K562 (cell line): ENCODE measurements around the gene DNM1. TPM values are rescaled to one million over a fixed set of nuclear protein-coding genes. Genes with fewer than 3 reads are reported as not detected.

Experiments
- CHD1 ChIP-seq: fragments of 200-600 bp; sonication (generic); IDR thresholded peaks from one replicate; pipeline ENCODE4 v1.6.1; 2012; ENCODE audit warnings: mild to moderate bottlenecking, moderate library complexity, low read length, inconsistent platforms
- CXXC5 ChIP-seq: fragments of 250-450 bp; sonication (Bioruptor Pico); IDR thresholded peaks from 2 replicates; pipeline ENCODE4 v1.8.0; 2022; ENCODE audit warnings: inconsistent platforms, mild to moderate bottlenecking, moderate library complexity
- DNMT1 ChIP-seq: fragments of 450-650 bp; IDR thresholded peaks from 2 replicates; pipeline ENCODE4 v1.6.1; 2016; ENCODE audit warnings: antibody characterized with exemption, mild to moderate bottlenecking
- LARP7 ChIP-seq: fragments of 450-650 bp; IDR thresholded peaks from 2 replicates; pipeline ENCODE4 v1.6.1; 2016
- MAFF ChIP-seq: IDR thresholded peaks from 2 replicates; pipeline ENCODE4 v1.6.1; 2012; ENCODE audit warnings: low read length, improper control_type of control experiment
- NEUROD1 ChIP-seq: fragments of 150-350 bp; IDR thresholded peaks from 2 replicates; pipeline ENCODE4 v1.6.1; 2014; ENCODE audit warnings: borderline replicate concordance, low read length, low read depth; ENCODE audit not compliant: partially characterized antibody
- PCBP1 ChIP-seq: fragments of 200-400 bp; formaldehyde crosslinking; IDR thresholded peaks from 2 replicates; pipeline ENCODE4 v1.6.1; 2018; ENCODE audit warnings: mild to moderate bottlenecking, low read depth, low read length; ENCODE audit not compliant: poor library complexity, severe bottlenecking
- PHF8 ChIP-seq: fragments of 200-600 bp; sonication (generic); IDR thresholded peaks from 2 replicates; pipeline ENCODE4 v1.6.1; 2012; ENCODE audit warnings: mixed run types, mild to moderate bottlenecking, inconsistent platforms, low read length, moderate library complexity, borderline replicate concordance
- RBBP5 ChIP-seq: fragments of 200-600 bp; sonication (generic); IDR thresholded peaks from 2 replicates; pipeline ENCODE4 v1.6.1; 2012; ENCODE audit warnings: borderline replicate concordance, mild to moderate bottlenecking, low read length, control low read depth, inconsistent platforms; ENCODE audit not compliant: insufficient read depth, poor library complexity, severe bottlenecking
- RHOXF2B ChIP-seq: fragments of 250-450 bp; sonication (Bioruptor Pico); conservative IDR thresholded peaks from 2 replicates; pipeline ENCODE4 v1.5.1; 2021
- THAP12 ChIP-seq: fragments of 250-450 bp; sonication (Bioruptor Pico); IDR thresholded peaks from 2 replicates; pipeline ENCODE4 v1.9.0; 2021; ENCODE audit warnings: mild to moderate bottlenecking, inconsistent platforms
- ZNF239 ChIP-seq: fragments of 250-450 bp; sonication (Bioruptor Pico); IDR thresholded peaks from 2 replicates; pipeline ENCODE4 v1.4.0; 2020; ENCODE audit warnings: mild to moderate bottlenecking
- polyA plus RNA-seq, 8 experiments: library from polyadenylated mRNA; depleted of rRNA in 4 of 8; stranded (reverse) in 5 of 8; unstranded in 3 of 8; fragments of >200 nt; fragmentation: Nextera tagmentation in 2 of 8; fragmentation: Illumina TruSeq in 1 of 8; extraction: Ambion mirVana in 2 of 8; extraction: Trizol in 1 of 8; gene quantifications; 2 replicates each; pipeline versions ENCODE4 v1.2.1 to v1.2.3, GENCODE V29; 2011 to 2014; ENCODE audit warnings: inconsistent platforms in 1 of 8, missing spikeins in 1 of 8
- total RNA-seq, 7 experiments: library from RNA; depleted of rRNA in 6 of 7; stranded (reverse); fragments of >200 nt in 6 of 7; fragmentation: Illumina TruSeq in 2 of 7; extraction: Trizol in 2 of 7; gene quantifications; 2 replicates each; pipeline versions ENCODE4 v1.2.1 to v1.2.3, GENCODE V29; 2011 to 2021; ENCODE audit warnings: low replicate concordance in 1 of 7
- TF ChIP-seq, protein P1 (sequence below), 2 experiments: fragments of 250-450 bp in 1 of 2; fragments of 450-650 bp in 1 of 2; sonication (Bioruptor Pico) in 1 of 2; IDR thresholded peaks; 2 replicates each; pipeline versions ENCODE4 v1.6.1 to v1.8.0; 2016 to 2021; ENCODE audit warnings: mild to moderate bottlenecking in 2 of 2, moderate library complexity in 2 of 2, missing compliant biosample characterization in 1 of 2, missing genetic modification characterization in 1 of 2
- TF ChIP-seq, protein P2 (sequence below): fragments of 250-450 bp; sonication (Bioruptor Pico); IDR thresholded peaks from 2 replicates; pipeline ENCODE4 v1.4.0; 2020

DNM1 gene
- total and polyA plus RNA-seq, 9 of the 15 experiments (the other 6 are each of a cell fraction or from before 2014, with no cell fraction given), result 0.39 to 23.1 (median 9.1) TPM

DNA sequence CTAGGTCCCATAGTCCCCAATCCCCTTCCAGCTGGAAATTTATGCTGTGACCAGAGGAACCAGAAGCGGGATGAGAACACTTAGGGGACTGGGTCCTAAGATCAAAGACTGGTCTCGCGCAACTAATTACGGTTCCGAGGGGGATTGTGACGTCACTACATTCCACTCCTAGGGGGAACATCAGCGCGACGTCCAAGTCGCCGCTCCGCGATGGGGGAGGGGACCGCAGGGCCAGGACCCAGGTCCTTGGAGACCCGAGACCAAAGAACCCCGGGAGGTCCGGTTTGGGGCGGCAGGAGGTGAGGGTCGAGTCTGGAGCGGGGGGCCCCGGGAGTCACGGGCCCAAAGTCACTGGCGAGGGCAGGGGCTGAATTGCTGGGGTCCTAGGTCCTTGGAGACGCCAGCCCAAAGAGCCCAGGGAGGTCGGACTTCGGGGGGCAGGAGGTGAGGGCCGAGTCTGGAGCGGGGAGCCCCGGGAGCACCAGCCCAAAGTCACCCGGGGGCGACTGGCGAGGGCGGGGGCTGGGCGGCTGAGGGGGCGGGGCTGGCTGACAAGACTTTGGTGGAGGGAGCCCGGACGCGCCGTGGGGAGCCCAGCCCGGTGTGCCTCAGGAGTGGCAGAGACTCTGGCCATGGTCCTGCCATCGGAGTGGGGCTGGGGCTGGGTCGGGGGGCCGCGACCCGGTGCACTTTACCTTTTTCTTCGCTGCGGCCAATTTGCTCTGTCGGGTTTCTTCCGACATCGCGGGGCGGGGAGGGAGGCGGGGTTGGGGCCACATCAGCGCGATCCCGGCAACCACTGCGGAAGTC, 72.2 kb downstream of the DNM1 start, which contains the start of gene GOLGA2 (continued):
- peak; percentile 76; the same call in 1 of the 2 replicates for TF ChIP-seq THAP12 (CRISPR knock-in tag)
- TF ChIP-seq CHD1, result peak; percentile 95
- TF ChIP-seq NEUROD1, result peak; percentile 56
- TF ChIP-seq ZNF239, result 0 out of 2 replicates have a peak, but pooled peaks have one; percentile 5
- TF ChIP-seq CXXC5 (CRISPR knock-in tag), result peak; percentile 4; the same call in 1 of the 2 replicates
- TF ChIP-seq, protein P1, sequence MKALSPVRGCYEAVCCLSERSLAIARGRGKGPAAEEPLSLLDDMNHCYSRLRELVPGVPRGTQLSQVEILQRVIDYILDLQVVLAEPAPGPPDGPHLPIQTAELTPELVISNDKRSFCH (CRISPR knock-in tag; IDR thresholded peaks at IDR 0.05), result no peak
- TF ChIP-seq, protein P1 (tag; IDR thresholded peaks at IDR 0.05), result peak; percentile 74; the same call in 1 of the 2 replicates
- TF ChIP-seq PCBP1, result peak; percentile 84
- TF ChIP-seq, protein P2, sequence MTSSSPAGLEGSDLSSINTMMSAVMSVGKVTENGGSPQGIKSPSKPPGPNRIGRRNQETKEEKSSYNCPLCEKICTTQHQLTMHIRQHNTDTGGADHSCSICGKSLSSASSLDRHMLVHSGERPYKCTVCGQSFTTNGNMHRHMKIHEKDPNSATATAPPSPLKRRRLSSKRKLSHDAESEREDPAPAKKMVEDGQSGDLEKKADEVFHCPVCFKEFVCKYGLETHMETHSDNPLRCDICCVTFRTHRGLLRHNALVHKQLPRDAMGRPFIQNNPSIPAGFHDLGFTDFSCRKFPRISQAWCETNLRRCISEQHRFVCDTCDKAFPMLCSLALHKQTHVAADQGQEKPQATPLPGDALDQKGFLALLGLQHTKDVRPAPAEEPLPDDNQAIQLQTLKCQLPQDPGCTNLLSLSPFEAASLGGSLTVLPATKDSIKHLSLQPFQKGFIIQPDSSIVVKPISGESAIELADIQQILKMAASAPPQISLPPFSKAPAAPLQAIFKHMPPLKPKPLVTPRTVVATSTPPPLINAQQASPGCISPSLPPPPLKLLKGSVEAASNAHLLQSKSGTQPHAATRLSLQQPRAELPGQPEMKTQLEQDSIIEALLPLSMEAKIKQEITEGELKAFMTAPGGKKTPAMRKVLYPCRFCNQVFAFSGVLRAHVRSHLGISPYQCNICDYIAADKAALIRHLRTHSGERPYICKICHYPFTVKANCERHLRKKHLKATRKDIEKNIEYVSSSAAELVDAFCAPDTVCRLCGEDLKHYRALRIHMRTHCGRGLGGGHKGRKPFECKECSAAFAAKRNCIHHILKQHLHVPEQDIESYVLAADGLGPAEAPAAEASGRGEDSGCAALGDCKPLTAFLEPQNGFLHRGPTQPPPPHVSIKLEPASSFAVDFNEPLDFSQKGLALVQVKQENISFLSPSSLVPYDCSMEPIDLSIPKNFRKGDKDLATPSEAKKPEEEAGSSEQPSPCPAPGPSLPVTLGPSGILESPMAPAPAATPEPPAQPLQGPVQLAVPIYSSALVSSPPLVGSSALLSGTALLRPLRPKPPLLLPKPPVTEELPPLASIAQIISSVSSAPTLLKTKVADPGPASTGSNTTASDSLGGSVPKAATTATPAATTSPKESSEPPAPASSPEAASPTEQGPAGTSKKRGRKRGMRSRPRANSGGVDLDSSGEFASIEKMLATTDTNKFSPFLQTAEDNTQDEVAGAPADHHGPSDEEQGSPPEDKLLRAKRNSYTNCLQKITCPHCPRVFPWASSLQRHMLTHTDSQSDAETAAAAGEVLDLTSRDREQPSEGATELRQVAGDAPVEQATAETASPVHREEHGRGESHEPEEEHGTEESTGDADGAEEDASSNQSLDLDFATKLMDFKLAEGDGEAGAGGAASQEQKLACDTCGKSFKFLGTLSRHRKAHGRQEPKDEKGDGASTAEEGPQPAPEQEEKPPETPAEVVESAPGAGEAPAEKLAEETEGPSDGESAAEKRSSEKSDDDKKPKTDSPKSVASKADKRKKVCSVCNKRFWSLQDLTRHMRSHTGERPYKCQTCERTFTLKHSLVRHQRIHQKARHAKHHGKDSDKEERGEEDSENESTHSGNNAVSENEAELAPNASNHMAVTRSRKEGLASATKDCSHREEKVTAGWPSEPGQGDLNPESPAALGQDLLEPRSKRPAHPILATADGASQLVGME (CRISPR knock-in tag), result 0 out of 2 replicates have a peak, but pooled peaks have one; percentile 58
- TF ChIP-seq MAFF, result no peak
- peak; percentile 64 for TF ChIP-seq RHOXF2B (CRISPR knock-in tag)
- TF ChIP-seq LARP7, result no peak
- TF ChIP-seq PHF8, result peak; percentile 82; the same call in 1 of the 2 replicates
- peak; percentile 66 for TF ChIP-seq RBBP5
- TF ChIP-seq DNMT1, result no peak
